ENCODE data around the gene FBXO28.

The FBXO28 gene

DNA sequence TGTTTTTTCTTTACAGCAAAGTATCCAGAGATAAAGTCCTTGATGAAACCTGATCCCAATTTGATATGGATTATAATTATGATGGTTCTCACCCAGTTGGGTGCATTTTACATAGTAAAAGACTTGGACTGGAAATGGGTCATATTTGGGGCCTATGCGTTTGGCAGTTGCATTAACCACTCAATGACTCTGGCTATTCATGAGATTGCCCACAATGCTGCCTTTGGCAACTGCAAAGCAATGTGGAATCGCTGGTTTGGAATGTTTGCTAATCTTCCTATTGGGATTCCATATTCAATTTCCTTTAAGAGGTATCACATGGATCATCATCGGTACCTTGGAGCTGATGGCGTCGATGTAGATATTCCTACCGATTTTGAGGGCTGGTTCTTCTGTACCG lies 75.7 kb downstream of the FBXO28 start:
- TF ChIP-seq, protein P1, sequence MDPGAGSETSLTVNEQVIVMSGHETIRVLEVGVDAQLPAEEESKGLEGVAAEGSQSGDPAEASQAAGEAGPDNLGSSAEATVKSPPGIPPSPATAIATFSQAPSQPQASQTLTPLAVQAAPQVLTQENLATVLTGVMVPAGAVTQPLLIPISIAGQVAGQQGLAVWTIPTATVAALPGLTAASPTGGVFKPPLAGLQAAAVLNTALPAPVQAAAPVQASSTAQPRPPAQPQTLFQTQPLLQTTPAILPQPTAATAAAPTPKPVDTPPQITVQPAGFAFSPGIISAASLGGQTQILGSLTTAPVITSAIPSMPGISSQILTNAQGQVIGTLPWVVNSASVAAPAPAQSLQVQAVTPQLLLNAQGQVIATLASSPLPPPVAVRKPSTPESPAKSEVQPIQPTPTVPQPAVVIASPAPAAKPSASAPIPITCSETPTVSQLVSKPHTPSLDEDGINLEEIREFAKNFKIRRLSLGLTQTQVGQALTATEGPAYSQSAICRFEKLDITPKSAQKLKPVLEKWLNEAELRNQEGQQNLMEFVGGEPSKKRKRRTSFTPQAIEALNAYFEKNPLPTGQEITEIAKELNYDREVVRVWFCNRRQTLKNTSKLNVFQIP (CRISPR knock-in tag; IDR thresholded peaks at IDR 0.05; ENCODE audit: borderline replicate concordance, low read depth) = no peak
- TF ChIP-seq ZNF70 (CRISPR knock-in tag; IDR thresholded peaks at IDR 0.05) (no peak), ZFP3 (CRISPR knock-in tag; IDR thresholded peaks at IDR 0.05) (no peak), ZFP30 (CRISPR knock-in tag; IDR thresholded peaks at IDR 0.05) (no peak), TOX (CRISPR knock-in tag; IDR thresholded peaks at IDR 0.05; ENCODE audit: borderline replicate concordance) (no peak), ESRRG (CRISPR knock-in tag; IDR thresholded peaks at IDR 0.05) (no peak), GLIS3 (CRISPR knock-in tag; IDR thresholded peaks at IDR 0.05) (no peak), BACH2 (CRISPR knock-in tag; IDR thresholded peaks at IDR 0.05; ENCODE audit: borderline replicate concordance) (no peak), ZNF565 (CRISPR knock-in tag; conservative IDR thresholded peaks at IDR 0.05; ENCODE audit: low read depth) (no peak), RARB (CRISPR knock-in tag; IDR thresholded peaks at IDR 0.05) (no peak), ZNF8 (CRISPR knock-in tag; IDR thresholded peaks at IDR 0.05) (no peak)
- TF ChIP-seq, protein P2, sequence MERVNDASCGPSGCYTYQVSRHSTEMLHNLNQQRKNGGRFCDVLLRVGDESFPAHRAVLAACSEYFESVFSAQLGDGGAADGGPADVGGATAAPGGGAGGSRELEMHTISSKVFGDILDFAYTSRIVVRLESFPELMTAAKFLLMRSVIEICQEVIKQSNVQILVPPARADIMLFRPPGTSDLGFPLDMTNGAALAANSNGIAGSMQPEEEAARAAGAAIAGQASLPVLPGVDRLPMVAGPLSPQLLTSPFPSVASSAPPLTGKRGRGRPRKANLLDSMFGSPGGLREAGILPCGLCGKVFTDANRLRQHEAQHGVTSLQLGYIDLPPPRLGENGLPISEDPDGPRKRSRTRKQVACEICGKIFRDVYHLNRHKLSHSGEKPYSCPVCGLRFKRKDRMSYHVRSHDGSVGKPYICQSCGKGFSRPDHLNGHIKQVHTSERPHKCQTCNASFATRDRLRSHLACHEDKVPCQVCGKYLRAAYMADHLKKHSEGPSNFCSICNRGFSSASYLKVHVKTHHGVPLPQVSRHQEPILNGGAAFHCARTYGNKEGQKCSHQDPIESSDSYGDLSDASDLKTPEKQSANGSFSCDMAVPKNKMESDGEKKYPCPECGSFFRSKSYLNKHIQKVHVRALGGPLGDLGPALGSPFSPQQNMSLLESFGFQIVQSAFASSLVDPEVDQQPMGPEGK (CRISPR knock-in tag; IDR thresholded peaks at IDR 0.05; ENCODE audit: borderline replicate concordance) = no peak
- TF ChIP-seq, protein P3, sequence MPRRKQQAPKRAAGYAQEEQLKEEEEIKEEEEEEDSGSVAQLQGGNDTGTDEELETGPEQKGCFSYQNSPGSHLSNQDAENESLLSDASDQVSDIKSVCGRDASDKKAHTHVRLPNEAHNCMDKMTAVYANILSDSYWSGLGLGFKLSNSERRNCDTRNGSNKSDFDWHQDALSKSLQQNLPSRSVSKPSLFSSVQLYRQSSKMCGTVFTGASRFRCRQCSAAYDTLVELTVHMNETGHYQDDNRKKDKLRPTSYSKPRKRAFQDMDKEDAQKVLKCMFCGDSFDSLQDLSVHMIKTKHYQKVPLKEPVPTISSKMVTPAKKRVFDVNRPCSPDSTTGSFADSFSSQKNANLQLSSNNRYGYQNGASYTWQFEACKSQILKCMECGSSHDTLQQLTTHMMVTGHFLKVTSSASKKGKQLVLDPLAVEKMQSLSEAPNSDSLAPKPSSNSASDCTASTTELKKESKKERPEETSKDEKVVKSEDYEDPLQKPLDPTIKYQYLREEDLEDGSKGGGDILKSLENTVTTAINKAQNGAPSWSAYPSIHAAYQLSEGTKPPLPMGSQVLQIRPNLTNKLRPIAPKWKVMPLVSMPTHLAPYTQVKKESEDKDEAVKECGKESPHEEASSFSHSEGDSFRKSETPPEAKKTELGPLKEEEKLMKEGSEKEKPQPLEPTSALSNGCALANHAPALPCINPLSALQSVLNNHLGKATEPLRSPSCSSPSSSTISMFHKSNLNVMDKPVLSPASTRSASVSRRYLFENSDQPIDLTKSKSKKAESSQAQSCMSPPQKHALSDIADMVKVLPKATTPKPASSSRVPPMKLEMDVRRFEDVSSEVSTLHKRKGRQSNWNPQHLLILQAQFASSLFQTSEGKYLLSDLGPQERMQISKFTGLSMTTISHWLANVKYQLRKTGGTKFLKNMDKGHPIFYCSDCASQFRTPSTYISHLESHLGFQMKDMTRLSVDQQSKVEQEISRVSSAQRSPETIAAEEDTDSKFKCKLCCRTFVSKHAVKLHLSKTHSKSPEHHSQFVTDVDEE (CRISPR knock-in tag; IDR thresholded peaks at IDR 0.05) = no peak
- TF ChIP-seq, protein P4, sequence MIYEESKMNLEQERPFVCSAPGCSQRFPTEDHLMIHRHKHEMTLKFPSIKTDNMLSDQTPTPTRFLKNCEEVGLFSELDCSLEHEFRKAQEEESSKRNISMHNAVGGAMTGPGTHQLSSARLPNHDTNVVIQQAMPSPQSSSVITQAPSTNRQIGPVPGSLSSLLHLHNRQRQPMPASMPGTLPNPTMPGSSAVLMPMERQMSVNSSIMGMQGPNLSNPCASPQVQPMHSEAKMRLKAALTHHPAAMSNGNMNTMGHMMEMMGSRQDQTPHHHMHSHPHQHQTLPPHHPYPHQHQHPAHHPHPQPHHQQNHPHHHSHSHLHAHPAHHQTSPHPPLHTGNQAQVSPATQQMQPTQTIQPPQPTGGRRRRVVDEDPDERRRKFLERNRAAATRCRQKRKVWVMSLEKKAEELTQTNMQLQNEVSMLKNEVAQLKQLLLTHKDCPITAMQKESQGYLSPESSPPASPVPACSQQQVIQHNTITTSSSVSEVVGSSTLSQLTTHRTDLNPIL (CRISPR knock-in tag; IDR thresholded peaks at IDR 0.05; ENCODE audit: low read depth) = no peak
- no peak for ATAC-seq

DNA sequence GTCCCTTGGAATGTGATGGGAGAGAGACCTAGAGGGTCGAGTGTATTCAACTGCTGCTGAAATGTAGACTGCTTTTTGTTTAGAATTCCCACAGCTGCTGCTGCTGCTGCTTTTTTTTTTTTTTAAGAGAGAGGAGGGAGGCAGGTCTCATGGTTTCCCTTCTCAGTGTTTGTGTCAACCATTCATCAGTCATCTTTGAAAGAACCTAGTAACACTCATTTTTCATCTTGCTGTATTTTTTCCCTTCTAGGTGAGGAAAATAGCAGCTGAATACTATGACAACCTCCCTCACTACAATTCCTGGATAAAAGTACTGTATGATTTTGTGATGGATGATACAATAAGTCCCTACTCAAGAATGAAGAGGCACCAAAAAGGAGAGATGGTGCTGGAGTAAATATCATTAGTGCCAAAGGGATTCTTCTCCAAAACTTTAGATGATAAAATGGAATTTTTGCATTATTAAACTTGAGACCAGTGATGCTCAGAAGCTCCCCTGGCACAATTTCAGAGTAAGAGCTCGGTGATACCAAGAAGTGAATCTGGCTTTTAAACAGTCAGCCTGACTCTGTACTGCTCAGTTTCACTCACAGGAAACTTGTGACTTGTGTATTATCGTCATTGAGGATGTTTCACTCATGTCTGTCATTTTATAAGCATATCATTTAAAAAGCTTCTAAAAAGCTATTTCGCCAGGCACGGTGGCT lies 78.3 kb downstream of the FBXO28 start:
- ATAC-seq = no peak
- TF ChIP-seq ZFP3 (CRISPR knock-in tag; IDR thresholded peaks at IDR 0.05) (no peak), PPARA (CRISPR knock-in tag; IDR thresholded peaks at IDR 0.05; ENCODE audit: borderline replicate concordance) (no peak), RARB (CRISPR knock-in tag; IDR thresholded peaks at IDR 0.05) (no peak), SNAI2 (CRISPR knock-in tag; IDR thresholded peaks at IDR 0.05) (no peak), ZC3H10 (CRISPR knock-in tag; IDR thresholded peaks at IDR 0.05) (no peak), TCF4 (CRISPR knock-in tag; IDR thresholded peaks at IDR 0.05; ENCODE audit: borderline replicate concordance) (no peak), TOX (CRISPR knock-in tag; IDR thresholded peaks at IDR 0.05; ENCODE audit: borderline replicate concordance) (no peak), ARNTL (CRISPR knock-in tag; IDR thresholded peaks at IDR 0.05; ENCODE audit: borderline replicate concordance, low read depth) (no peak), ZFP30 (CRISPR knock-in tag; IDR thresholded peaks at IDR 0.05) (no peak), CSDC2 (CRISPR knock-in tag; IDR thresholded peaks at IDR 0.05) (no peak), ISL1 (CRISPR knock-in tag; IDR thresholded peaks at IDR 0.05) (no peak)
- TF ChIP-seq, protein P1 (CRISPR knock-in tag; IDR thresholded peaks at IDR 0.05; ENCODE audit: borderline replicate concordance, low read depth) = no peak
- TF ChIP-seq, protein P4 (CRISPR knock-in tag; IDR thresholded peaks at IDR 0.05; ENCODE audit: low read depth) = no peak
- TF ChIP-seq, protein P5, sequence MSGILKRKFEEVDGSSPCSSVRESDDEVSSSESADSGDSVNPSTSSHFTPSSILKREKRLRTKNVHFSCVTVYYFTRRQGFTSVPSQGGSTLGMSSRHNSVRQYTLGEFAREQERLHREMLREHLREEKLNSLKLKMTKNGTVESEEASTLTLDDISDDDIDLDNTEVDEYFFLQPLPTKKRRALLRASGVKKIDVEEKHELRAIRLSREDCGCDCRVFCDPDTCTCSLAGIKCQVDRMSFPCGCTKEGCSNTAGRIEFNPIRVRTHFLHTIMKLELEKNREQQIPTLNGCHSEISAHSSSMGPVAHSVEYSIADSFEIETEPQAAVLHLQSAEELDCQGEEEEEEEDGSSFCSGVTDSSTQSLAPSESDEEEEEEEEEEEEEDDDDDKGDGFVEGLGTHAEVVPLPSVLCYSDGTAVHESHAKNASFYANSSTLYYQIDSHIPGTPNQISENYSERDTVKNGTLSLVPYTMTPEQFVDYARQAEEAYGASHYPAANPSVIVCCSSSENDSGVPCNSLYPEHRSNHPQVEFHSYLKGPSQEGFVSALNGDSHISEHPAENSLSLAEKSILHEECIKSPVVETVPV (CRISPR knock-in tag; IDR thresholded peaks at IDR 0.05) = no peak
- TF ChIP-seq, protein P2 (CRISPR knock-in tag; IDR thresholded peaks at IDR 0.05; ENCODE audit: borderline replicate concordance) = no peak

Data from SK-N-SH treated with all-trans-retinoic acid at 6 μM for 48 hours (cell line).